HepG2 (cell line): ENCODE data around the gene TMC4. TPM values are rescaled to one million over a fixed set of nuclear protein-coding genes. Genes with fewer than 3 reads are reported as not detected.

Experiments used
- ATF7-NPFF ChIP-seq: sonication (generic); formaldehyde crosslinking; IDR thresholded peaks from 2 replicates; pipeline ENCODE4 v1.8.1; 2023; ENCODE audit warnings: mild to moderate bottlenecking, low read depth, missing genetic modification reagents, moderate library complexity
- ATM ChIP-seq: fragments of 450-650 bp; IDR thresholded peaks from 2 replicates; pipeline ENCODE4 v1.7.1; 2017; ENCODE audit warnings: mild to moderate bottlenecking, borderline replicate concordance
- ATRX ChIP-seq: sonication (generic); formaldehyde crosslinking; IDR thresholded peaks from 2 replicates; pipeline ENCODE4 v1.4.0; 2020; ENCODE audit warnings: missing genetic modification reagents, borderline replicate concordance
- HIVEP1 ChIP-seq: sonication (generic); formaldehyde crosslinking; IDR thresholded peaks from 2 replicates; pipeline ENCODE4 v1.4.0; 2020; ENCODE audit warnings: mild to moderate bottlenecking, missing genetic modification reagents
- HOMEZ ChIP-seq: IDR thresholded peaks from 2 replicates; pipeline ENCODE4 v1.6.1; 2016; ENCODE audit warnings: low read depth
- KAT8 ChIP-seq: IDR thresholded peaks from 2 replicates; pipeline ENCODE4 v1.6.1; 2016; ENCODE audit warnings: missing genetic modification reagents, missing compliant biosample characterization
- KLF16 ChIP-seq, 2 experiments: sonication (generic) in 1 of 2; formaldehyde crosslinking in 1 of 2; IDR thresholded peaks; 2 replicates each; pipeline versions ENCODE4 v1.6.1 to v1.8.0; 2016 to 2023; ENCODE audit warnings: missing genetic modification reagents in 2 of 2, missing compliant biosample characterization in 1 of 2
- RAD21 ChIP-seq: fragments of 450-650 bp; formaldehyde crosslinking; IDR thresholded peaks from 2 replicates; pipeline ENCODE4 v1.5.0; 2020; ENCODE audit warnings: mild to moderate bottlenecking
- RFXANK ChIP-seq: IDR thresholded peaks from 2 replicates; pipeline ENCODE4 v1.6.1; 2016
- RFXAP ChIP-seq: sonication (generic); formaldehyde crosslinking; IDR thresholded peaks from 2 replicates; pipeline ENCODE4 v1.4.0; 2020; ENCODE audit warnings: missing genetic modification reagents, borderline replicate concordance
- RORA ChIP-seq: sonication (generic); formaldehyde crosslinking; IDR thresholded peaks from 2 replicates; pipeline ENCODE4 v1.5.0; 2020; ENCODE audit warnings: mild to moderate bottlenecking, missing genetic modification reagents, moderate library complexity
- SMAD1 ChIP-seq: sonication (generic); formaldehyde crosslinking; IDR thresholded peaks from 2 replicates; pipeline ENCODE4 v1.4.0; 2020; ENCODE audit warnings: missing genetic modification reagents, low read depth, mild to moderate bottlenecking, borderline replicate concordance
- SMARCC2 ChIP-seq: fragments of 450-650 bp; IDR thresholded peaks from 2 replicates; pipeline ENCODE4 v1.6.1; 2017; ENCODE audit warnings: antibody characterized with exemption, mild to moderate bottlenecking
- TEAD3 ChIP-seq: optimal IDR thresholded peaks from 2 replicates; pipeline ENCODE3; 2016; ENCODE audit warnings: borderline replicate concordance
- TEF ChIP-seq: sonication (generic); formaldehyde crosslinking; IDR thresholded peaks from 2 replicates; pipeline ENCODE4 v1.5.0; 2020; ENCODE audit warnings: missing genetic modification reagents
- U2AF1 ChIP-seq: fragments of 200-400 bp; formaldehyde crosslinking; optimal IDR thresholded peaks from 2 replicates; pipeline ENCODE3; 2017; ENCODE audit warnings: mild to moderate bottlenecking, low read depth, low read length
- XRCC5 ChIP-seq: fragments of 200-400 bp; formaldehyde crosslinking; optimal IDR thresholded peaks from 2 replicates; pipeline ENCODE3; 2017; ENCODE audit warnings: mild to moderate bottlenecking, low read length
- ZMYM4 ChIP-seq: sonication (generic); formaldehyde crosslinking; IDR thresholded peaks from 2 replicates; pipeline ENCODE4 v1.8.1; 2023; ENCODE audit warnings: mild to moderate bottlenecking, missing genetic modification reagents
- ZNF121 ChIP-seq: sonication (generic); formaldehyde crosslinking; IDR thresholded peaks from 2 replicates; pipeline ENCODE4 v1.5.0; 2020; ENCODE audit warnings: mild to moderate bottlenecking, missing genetic modification reagents
- ZNF234 ChIP-seq: sonication (generic); formaldehyde crosslinking; conservative IDR thresholded peaks from 2 replicates; pipeline ENCODE4 v1.5.1; 2020; ENCODE audit warnings: mild to moderate bottlenecking, missing genetic modification reagents
- ZNF274 ChIP-seq: sonication (generic); formaldehyde crosslinking; IDR thresholded peaks from 2 replicates; pipeline ENCODE4 v1.5.1; 2020; ENCODE audit warnings: mild to moderate bottlenecking, missing genetic modification reagents
- ZNF350 ChIP-seq: sonication (generic); formaldehyde crosslinking; IDR thresholded peaks from 2 replicates; pipeline ENCODE4 v1.4.0; 2020; ENCODE audit warnings: mild to moderate bottlenecking, low read depth, missing genetic modification reagents, borderline replicate concordance
- ZNF543 ChIP-seq: sonication (generic); formaldehyde crosslinking; IDR thresholded peaks from 2 replicates; pipeline ENCODE4 v1.4.0; 2020; ENCODE audit warnings: mild to moderate bottlenecking, missing genetic modification reagents
- ZNF672 ChIP-seq: sonication (generic); formaldehyde crosslinking; IDR thresholded peaks from 2 replicates; pipeline ENCODE4 v1.8.1; 2022; ENCODE audit warnings: missing genetic modification reagents
- polyA plus RNA-seq, 8 experiments: library from polyadenylated mRNA; depleted of rRNA in 3 of 8; stranded (reverse) in 7 of 8; unstranded in 1 of 8; fragments of >200 nt; fragmentation: Illumina TruSeq in 4 of 8; extraction: Trizol in 4 of 8; gene quantifications; 2 replicates each; pipeline versions ENCODE4 v1.2.1 to v1.2.3, GENCODE V29; 2011 to 2016; ENCODE audit warnings: low read depth in 4 of 8, missing spikeins in 1 of 8, mixed read lengths in 1 of 8; ENCODE audit not compliant: insufficient read depth in 1 of 8
- total RNA-seq, 5 experiments: library from RNA; depleted of rRNA; stranded (reverse); fragments of >200 nt; fragmentation: Illumina TruSeq; extraction: Trizol; gene quantifications; 2 replicates each; pipeline ENCODE4 v1.2.3, GENCODE V29; 2016; ENCODE audit warnings: low read depth in 1 of 5
- TF ChIP-seq, protein P1 (sequence below): sonication (generic); formaldehyde crosslinking; conservative IDR thresholded peaks from 2 replicates; pipeline ENCODE4 v1.8.0; 2022; ENCODE audit warnings: mild to moderate bottlenecking, moderate library complexity, missing genetic modification reagents

TMC4 gene
- total and polyA plus RNA-seq, 2 of the 13 experiments (the other 11 are each of a cell fraction or from before 2014, with no cell fraction given) = 0.13 to 0.24 TPM

GRCh38 chr19:54209058-54209810 is 36.3 kb upstream of the TMC4 start (continued):
- TF ChIP-seq ZNF234 (CRISPR knock-in tag) (no peak), ZNF274 (CRISPR knock-in tag) (no peak), ATF7-NPFF (CRISPR knock-in tag) (no peak), SMARCC2 (no peak), HOMEZ (CRISPR knock-in tag) (no peak), ATRX (no peak), RAD21 (CRISPR knock-in tag) (no peak; the same call in 1 of the 2 replicates), XRCC5 (peak; percentile 20), ZNF543 (CRISPR knock-in tag) (no peak), ZNF672 (peak; percentile 36; the same call in 1 of the 2 replicates), RFXAP (no peak), ZNF350 (no peak), KAT8 (no peak), SMAD1 (CRISPR knock-in tag) (no peak), HIVEP1 (CRISPR knock-in tag) (no peak), RFXANK (CRISPR knock-in tag) (no peak), ATM (no peak), ZNF121 (CRISPR knock-in tag) (peak; percentile 42; the same call in 1 of the 2 replicates), TEF (CRISPR knock-in tag) (no peak), RORA (CRISPR knock-in tag) (no peak), KLF16 (CRISPR knock-in tag; IDR thresholded peaks at IDR 0.05) (no peak), U2AF1 (no peak), ZMYM4 (CRISPR knock-in tag) (no peak), TEAD3 (CRISPR knock-in tag) (no peak)
- TF ChIP-seq, protein P1, sequence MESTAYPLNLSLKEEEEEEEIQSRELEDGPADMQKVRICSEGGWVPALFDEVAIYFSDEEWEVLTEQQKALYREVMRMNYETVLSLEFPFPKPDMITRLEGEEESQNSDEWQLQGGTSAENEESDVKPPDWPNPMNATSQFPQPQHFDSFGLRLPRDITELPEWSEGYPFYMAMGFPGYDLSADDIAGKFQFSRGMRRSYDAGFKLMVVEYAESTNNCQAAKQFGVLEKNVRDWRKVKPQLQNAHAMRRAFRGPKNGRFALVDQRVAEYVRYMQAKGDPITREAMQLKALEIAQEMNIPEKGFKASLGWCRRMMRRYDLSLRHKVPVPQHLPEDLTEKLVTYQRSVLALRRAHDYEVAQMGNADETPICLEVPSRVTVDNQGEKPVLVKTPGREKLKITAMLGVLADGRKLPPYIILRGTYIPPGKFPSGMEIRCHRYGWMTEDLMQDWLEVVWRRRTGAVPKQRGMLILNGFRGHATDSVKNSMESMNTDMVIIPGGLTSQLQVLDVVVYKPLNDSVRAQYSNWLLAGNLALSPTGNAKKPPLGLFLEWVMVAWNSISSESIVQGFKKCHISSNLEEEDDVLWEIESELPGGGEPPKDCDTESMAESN (CRISPR knock-in tag) = no peak
